Kidney tubule cell (primary cell): Measurements from ENCODE around the gene IQCN.

Experiments
- DNase-seq: peaks from one replicate; pipeline ENCODE4 v3.0.0-alpha.2; 2018; ENCODE audit warnings: low spot score

IQCN gene

DNA sequence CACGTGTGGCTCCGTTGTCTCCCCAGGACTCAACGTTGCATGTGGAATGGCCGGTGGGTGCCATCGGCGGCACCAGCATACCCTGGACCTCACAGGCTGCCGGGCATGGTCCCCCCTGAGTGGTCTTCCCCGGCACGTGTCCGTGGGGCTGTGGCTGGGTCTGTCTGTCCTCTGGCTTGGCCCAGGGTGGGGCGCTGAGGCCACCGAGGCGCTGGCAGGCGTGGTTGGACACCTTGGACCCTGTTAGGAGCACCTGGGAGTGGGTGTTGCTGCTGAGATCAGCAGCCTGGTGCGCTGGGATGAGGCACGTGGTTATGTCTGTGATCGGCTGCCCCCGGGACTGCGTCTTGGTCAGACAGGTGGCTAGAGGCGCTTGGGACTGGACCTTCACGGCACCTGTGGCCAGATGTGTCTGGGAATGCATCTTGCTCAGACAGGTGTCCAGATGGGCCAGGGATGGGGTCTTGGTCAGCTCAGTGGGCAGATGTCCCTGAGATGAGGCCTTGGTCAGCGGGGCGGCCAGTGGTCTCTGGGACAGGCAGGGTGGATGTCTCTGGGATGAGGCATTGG, 9.2 kb downstream of the IQCN start:
- no peak for DNase-seq

DNA sequence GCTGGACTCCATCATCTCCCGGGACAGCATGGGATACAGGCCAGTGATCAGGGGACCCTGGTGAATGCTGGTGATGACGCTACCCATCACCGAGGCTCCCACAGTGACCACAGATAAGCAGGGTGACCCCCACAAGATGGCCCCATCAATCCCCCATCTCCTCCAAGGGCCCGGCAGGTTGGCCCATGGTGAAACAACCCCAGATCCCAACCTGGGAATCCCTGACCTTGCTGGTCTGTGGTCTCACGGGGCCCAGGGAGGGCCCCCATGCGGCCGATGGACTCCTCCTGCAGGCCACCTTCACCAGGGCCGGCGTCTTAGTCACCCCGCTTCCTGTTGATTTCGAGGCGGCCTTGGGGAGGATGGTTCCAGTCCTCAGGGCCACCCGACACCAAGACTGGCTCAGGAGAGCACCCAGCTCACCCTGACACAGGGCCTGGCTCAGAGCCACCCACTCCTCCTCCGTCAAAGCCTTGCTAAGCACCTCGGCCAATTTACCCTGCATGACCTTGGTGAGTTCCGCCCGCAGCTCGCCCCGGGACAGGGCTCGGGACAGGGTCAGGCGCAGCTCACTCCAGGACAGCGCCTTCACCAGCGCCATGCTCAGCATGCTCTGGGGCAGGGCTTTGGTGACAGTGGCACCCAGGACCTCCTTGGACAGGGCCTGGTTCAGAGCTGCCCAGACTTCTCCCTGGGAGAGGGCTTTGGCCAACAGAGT, 10.0 kb downstream of the IQCN start:
- no peak for DNase-seq

DNA sequence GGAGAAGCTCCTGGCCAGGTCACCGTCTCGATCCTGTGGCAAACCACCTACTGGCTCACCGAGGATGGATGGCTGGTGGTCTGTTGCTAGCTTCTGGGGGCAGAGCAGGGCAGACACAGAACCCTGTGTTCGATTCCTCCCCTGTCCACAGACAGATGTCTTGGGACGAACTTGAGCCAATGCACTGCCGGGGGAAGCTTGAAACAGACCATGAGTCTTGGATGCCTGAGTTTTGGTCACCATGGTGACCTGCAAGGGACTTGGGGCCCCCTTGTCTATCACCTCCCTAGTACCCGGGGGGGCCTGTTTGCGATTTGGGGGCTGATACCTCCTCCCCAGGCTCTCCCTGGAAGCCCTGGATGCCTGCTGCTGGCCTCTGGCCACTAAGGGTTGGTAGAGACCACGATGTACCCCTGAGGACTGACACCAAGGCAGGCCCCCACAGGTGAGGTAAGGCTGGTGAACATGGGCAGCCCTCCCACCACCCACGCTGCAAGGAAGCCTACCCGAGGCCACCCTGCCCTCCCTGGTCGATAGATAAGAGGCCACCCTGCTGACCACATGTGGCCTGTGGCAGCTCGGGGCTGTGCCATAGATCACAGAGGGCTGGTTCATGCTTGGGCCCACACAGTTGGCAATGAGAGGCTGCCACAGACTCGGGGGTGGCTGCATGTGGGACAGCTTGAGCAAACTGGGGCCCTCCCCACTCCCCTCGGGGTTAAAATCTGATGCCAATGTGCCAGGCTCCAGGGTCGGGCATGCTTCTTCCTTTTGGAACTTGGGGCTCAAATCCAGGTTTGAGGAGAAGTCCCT, 10.7 kb downstream of the IQCN start:
- no peak for DNase-seq

GRCh38 chr19:18262917-18263316, 11.3 kb downstream of the IQCN start:
- DNase-seq: no peak

- DNase-seq: no peak
Measured at GRCh38 chr19:18262144-18262543, 12.1 kb downstream of the IQCN start.

GRCh38 chr19:18261474-18261873, 12.8 kb downstream of the IQCN start:
- no peak for DNase-seq

DNA sequence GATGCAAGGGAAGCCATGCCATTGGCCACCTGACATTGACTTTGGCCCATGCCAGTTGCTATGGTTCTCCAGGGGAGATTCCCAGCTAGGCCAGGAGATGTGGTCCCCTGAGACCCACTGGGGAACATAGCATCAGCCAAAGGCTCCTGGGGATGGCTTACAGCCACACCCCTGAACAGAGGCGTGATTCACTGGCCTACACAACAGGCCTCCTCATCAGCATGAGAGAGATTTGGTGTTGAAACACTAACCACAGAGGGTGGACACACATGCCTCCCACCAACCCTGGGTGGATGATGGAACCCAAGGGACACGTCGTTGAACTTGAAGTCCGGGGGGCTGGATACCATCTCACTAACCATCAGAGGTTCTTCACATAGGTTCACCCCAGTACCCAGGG, 14.4 kb downstream of the IQCN start:
- no peak for DNase-seq

DNA sequence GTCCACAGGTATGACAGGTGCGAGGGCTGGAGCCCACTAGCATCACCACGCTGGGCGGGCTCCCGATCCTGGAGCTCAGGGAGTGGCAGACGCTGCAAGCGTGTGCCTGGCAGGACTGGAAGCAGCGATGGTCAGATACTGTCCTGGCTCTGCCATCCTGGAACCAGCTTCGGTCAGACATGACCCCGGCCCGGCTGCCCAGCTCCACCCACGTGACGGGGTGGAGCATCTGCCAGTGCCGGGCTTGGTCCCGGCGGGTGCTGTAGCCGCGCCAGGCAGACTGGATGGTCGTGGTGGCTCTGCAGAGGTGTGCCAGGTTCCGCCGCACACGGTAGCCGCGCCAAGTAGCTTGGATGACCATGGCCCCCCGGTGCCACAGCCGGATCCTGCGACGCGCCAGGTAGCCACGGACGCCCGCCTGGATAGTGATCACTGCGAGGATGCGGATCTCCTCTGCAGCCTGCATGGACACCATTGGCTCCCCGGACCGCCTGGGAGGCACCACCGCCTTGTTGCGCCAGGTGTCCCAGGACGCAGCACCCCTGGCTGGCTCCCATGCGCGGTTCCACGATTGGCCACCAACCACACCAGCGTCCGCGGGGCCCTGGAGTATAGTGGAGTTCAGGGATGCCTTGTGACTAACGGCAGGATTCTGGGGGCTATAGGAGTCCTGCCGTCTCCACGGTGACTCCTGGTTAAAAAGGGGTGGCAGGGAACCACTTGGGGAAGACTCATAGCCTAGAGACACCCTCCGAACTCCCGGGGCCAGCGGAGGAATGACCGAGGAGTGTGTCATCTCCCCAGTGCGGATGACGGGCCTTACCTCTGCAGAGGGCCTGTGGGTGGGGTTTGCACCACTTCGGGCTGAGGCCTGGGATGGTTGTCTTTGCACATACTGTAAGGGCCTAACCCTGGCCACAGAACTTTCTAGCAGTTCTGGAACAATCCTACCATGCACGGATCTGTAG, 16.5 kb downstream of the IQCN start:
- DNase-seq: no peak

DNA sequence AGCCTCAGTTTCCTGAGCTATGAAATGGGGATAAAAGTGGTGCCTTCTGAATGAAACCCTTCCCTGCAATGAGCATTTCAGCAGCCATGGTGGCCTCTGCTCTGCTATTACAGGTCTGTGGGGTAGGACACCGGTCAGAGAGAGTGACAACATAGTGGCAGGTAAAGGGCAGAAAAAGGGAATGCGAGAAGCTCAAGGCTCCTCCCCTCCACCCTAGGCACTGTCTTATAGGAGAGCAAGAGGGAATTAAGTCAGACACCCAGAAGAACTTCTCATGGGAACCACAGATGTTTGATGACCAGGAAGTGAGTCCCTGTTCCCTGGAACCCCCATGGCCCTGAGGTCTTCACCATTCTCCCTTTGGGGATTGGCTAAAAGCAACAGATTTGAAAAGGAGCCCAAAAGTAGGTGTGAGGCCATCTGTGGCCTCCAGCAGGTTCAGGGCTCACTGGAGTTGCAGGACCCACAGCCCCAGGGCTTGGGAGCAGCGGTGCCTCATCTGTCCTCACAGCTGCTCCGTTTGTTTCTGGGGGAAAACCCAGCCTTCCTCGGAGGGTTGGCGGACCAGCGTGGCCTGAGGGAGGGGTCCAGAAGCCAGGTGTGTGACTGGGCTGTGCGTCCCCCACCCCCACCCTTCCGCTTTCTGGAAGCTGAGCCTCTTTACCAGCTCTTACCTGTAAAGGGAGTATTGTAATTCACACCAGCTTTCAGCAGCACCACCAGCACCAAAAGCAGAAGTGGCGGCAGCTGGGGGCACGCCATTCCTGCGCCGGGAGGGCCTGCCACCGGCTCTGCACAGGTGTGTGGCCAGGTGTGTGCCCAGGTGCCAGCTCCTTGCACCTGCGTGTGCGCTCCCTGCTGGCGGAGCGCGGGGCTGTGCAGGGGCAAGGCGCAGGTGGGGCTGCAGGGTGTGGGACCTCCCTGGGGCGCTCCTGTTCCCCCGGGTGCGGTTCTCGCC, 19.4 kb downstream of the IQCN start:
- no peak for DNase-seq

DNA sequence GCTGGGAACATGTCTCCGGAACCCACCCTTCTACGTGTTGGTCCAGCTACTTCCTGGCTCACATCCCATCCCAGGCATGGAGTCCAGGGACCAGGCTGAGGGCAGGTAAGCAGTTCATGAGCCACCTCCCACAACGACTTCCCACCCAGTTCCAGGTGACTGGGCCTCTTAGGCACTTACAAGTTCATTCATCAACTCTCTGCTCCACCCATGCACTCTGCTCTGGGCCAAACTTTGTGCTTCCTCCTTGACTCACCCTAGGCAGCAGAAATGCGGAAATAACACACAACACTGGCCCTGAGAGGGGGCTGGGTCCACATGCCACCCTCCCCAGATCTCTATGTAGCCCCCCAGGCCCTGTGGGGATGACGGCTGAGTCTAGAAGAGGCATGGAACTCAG, 20.5 kb downstream of the IQCN start:
- peak; percentile 89 for DNase-seq

GRCh38 chr19:18253130-18253529, 21.1 kb downstream of the IQCN start:
- DNase-seq: no peak

DNA sequence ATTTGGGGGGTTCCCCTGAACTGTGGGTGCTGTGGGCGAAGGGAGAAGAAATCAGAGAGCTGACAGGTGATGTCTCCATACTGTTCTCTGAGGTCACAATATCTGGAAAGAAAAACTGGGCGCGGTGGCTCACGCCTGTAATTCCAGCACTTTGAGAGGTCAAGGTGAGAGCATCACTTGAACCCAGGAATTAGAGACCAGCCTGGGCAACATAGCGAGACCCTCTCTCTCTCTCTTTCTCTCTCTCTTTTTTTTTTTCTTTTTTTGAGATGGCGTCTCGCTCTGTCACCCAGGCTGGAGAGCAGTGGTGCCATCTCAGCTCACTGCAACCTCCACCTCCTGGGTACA, 21.9 kb downstream of the IQCN start:
- no peak for DNase-seq

DNA sequence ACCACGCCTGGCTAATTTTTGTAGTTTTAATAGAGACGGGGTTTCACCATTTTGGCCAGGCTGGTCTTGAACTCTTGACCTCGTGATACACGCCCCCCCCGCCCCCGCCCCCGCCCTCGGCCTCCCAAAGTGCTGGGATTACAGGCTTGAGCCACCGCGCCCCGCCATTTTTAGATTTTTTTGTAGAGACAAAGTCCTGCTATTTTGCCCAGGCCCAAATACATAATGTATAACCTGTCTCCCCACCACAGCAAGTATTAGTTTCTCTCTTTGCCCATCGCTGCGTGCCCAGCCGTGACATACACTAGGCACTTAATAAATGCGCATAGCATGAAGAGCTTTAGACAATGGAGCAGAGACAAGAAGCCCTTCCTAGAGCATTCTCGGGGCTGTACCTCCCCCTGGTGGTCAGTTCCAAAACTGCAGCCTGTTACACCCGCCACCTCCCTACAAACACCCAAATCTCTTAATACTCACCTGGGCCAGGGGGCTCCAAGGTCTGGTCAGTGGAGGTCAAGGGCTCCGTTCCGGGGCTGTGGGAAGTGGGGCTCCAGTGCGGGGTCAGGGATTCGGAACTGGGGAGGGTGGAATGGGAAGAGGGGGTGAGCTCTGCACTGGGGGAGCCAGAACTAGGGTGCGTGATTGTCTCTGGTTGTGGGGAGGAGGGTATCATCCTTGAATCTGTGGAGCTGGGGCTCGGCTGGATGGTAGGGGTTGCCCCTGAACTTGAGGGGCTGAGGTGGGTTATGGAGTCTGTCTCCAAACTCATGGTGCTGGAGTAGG, 22.5 kb downstream of the IQCN start:
- peak; percentile 71 for DNase-seq

- DNase-seq: no peak
Measured at GRCh38 chr19:18249834-18250233, 24.4 kb downstream of the IQCN start.

DNA sequence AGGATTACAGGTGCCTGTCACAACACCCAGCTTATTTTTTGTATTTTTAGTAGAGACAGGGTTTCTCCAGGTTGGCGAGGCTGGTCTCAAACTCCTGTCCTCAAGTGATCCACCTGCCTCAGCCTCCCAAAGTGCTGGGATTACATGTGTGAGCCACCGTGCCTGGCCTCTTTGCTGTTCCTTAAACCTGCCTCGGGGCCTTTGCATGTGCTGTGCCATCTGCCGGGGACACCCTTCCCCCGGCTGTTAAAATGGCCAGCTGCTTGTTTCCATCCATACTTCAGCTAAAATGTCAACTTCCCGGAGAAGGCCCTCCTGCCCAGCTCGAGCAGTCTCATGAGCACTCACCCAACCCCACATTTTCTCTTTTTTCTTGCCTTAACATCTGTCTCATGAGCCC, 29.0 kb downstream of the IQCN start:
- DNase-seq: no peak

- DNase-seq: no peak
Measured at GRCh38 chr19:18239303-18239702, 34.9 kb downstream of the IQCN start.

DNA sequence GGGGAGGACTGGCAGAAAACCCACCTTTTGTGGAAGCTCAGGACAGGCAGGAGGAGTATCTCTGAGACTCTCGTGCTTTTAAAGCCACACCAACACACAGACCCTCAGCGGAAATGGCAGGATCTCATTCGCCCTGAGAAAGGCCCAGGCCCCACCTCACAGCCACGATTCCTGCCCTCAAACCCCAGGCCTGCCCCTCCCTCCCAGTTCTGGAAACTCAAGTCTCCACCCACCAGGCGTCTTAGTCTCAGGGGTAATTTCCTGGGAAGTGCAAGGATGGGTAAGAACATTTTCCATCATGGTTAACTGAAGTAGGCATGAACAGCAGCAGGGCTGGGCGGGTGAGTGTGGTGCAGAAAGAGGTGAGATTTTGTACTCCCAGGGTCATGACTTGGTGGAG, 40.1 kb downstream of the IQCN start:
- DNase-seq: no peak

DNA sequence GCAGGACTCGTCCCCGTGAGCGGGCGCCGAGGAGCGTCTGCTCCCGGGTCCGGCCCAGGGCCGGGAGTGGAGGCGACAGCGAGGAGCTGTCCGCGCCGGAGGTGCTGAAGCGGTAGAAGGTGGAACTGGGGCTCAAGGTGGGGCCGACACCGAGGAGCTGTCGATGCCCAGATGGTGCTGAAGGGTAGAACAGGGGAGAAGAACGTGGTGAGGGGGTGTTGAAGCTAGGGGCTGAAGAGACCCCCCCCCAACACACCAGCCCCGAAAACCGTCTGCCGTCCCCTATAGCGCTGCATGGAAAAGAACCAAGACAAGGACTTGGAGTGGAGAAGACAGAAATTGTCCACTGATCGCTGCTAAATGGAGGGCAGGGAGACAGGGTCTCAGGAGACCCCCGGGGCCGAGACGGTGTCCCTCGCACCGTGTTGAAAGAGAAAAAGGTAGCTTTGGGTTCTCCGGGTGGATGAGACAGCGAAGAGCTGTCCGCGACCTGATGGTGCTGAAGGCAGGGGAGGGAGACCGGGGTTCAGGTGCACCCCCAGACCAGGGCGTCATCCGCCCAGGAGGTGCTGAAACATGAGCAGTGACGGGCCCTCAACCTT, 40.9 kb downstream of the IQCN start:
- DNase-seq: peak; percentile 37

- DNase-seq: no peak
Measured at GRCh38 chr19:18232540-18233223, 41.6 kb downstream of the IQCN start.
